ENCODE results near the gene PDLIM5.

Gene PDLIM5

DNA sequence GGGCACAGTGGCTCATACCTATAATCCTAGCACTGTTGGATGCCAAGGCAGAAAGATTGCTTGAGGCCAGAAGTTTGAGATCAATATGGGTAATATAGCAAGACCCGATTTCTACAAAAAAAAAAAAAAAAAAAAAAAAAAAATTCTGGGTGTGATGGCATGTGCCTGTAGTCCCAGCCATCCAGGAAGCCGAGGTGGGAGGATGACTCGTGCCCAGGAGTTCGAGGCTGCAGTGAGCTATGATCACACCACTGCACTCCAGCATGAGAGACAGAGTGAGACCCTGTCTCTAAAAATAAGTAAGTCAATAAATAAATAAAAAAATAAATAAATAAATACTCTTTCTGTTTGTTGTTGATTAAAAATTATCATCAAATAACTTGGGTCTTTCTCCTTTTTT is 243.6 kb downstream of the PDLIM5 start:
- no peaks in the 10 kb centered on the region for H3K36me3 ChIP-seq (ENCODE audit: control insufficient read depth, low read length)

DNA sequence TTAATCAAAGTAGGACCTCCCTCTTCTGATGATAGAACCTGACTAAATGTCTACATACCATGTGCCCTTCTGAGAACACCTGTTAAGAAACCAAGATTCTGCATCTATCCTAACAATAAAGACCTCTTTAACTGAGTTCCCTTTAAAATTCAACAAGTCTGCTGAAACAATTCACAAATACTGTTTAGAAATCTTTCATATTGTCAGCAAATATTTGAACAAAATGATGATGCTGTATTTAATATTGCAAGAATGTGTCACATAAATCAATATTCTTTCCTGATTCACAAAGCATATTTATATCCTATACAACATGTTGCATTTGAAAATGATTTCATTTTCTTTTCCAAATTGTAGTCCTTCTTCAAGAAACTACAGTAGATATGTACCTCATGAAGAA is 246.4 kb downstream of the PDLIM5 start:
- Histone ChIP-seq H3K36me3 (ENCODE audit: control insufficient read depth, low read length) (no peaks in the 10 kb centered on the region), H3K9me3 (ENCODE audit: control insufficient read depth, insufficient read depth, low read length) (no peaks in the 10 kb centered on the region), H3K4me1 (ENCODE audit: control insufficient read depth, low read length) (no peaks in the 10 kb centered on the region), H3K27ac (ENCODE audit: low read depth, low read length) (no peak overlapping the region), H3K4me3 (ENCODE audit: low read length) (no peak overlapping the region), H4K20me1 (ENCODE audit: control insufficient read depth, insufficient read depth, low read depth, low read length) (no peaks in the 10 kb centered on the region), H3F3A (ENCODE audit: control insufficient read depth, insufficient read depth) (no peaks in the 10 kb centered on the region), H3K9me2 (replicated peaks; ENCODE audit: control insufficient read depth, low read length) (no peaks in the 10 kb centered on the region), H3K4me2 (ENCODE audit: low read length) (no peak overlapping the region), H3K79me2 (ENCODE audit: control insufficient read depth, low read length) (no peaks in the 10 kb centered on the region), H3K27me3 (ENCODE audit: control insufficient read depth, low read length) (no peaks in the 10 kb centered on the region)
- TF ChIP-seq EZH2phosphoT487 (IDR thresholded peaks at IDR 0.05; ENCODE audit: borderline replicate concordance, low read length) = no peak
- TF ChIP-seq, protein P1, sequence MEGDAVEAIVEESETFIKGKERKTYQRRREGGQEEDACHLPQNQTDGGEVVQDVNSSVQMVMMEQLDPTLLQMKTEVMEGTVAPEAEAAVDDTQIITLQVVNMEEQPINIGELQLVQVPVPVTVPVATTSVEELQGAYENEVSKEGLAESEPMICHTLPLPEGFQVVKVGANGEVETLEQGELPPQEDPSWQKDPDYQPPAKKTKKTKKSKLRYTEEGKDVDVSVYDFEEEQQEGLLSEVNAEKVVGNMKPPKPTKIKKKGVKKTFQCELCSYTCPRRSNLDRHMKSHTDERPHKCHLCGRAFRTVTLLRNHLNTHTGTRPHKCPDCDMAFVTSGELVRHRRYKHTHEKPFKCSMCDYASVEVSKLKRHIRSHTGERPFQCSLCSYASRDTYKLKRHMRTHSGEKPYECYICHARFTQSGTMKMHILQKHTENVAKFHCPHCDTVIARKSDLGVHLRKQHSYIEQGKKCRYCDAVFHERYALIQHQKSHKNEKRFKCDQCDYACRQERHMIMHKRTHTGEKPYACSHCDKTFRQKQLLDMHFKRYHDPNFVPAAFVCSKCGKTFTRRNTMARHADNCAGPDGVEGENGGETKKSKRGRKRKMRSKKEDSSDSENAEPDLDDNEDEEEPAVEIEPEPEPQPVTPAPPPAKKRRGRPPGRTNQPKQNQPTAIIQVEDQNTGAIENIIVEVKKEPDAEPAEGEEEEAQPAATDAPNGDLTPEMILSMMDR (IDR thresholded peaks at IDR 0.05; ENCODE audit: low read depth, low read length, poor library complexity, severe bottlenecking) = no peak

More for the DNA sequence above, 243.6 kb downstream of the PDLIM5 start:
- no peak overlapping the region for H3K27ac ChIP-seq (ENCODE audit: low read depth, low read length)
- H4K20me1 ChIP-seq (ENCODE audit: control insufficient read depth, insufficient read depth, low read depth, low read length) = no peaks in the 10 kb centered on the region
- no peaks in the 10 kb centered on the region for H3K4me1 ChIP-seq (ENCODE audit: control insufficient read depth, low read length)
- no peaks in the 10 kb centered on the region for H3K79me2 ChIP-seq (ENCODE audit: control insufficient read depth, low read length)
- H3K4me2 ChIP-seq (ENCODE audit: low read length) = no peak overlapping the region
- no peaks in the 10 kb centered on the region for H3K27me3 ChIP-seq (ENCODE audit: control insufficient read depth, low read length)
- TF ChIP-seq EZH2phosphoT487 (IDR thresholded peaks at IDR 0.05; ENCODE audit: borderline replicate concordance, low read length) = no peak
- TF ChIP-seq, protein P1 (IDR thresholded peaks at IDR 0.05; ENCODE audit: low read depth, low read length, poor library complexity, severe bottlenecking) = no peak
- H3F3A ChIP-seq (ENCODE audit: control insufficient read depth, insufficient read depth) = no peaks in the 10 kb centered on the region
- H3K4me3 ChIP-seq (ENCODE audit: low read length) = no peak overlapping the region
- no peaks in the 10 kb centered on the region for H3K9me3 ChIP-seq (ENCODE audit: control insufficient read depth, insufficient read depth, low read length)
- no peaks in the 10 kb centered on the region for H3K9me2 ChIP-seq (replicated peaks; ENCODE audit: control insufficient read depth, low read length)

DNA sequence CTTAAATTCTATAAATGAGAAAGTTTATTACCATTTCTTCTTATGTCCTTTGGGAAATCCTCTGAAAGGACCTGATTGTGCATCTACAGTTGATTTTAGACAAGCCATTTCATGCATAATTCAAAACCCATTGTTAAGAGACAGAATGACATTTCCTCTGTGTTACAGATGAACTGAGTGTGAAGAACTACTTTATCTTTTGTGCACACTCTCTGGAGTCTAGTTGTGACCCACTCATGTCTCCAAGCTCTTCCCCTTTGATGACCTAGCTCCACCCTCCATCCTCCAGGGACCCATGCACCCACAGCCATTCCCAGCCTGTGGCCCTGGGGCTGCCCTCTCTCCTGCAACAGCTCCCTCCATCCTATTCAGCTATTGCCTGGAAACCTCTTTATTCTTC is 248.6 kb downstream of the PDLIM5 start:
- Histone ChIP-seq H3K9me2 (replicated peaks; ENCODE audit: control insufficient read depth, low read length) (no peaks in the 10 kb centered on the region), H3K79me2 (ENCODE audit: control insufficient read depth, low read length) (no peaks in the 10 kb centered on the region), H3F3A (ENCODE audit: control insufficient read depth, insufficient read depth) (no peaks in the 10 kb centered on the region), H3K27me3 (ENCODE audit: control insufficient read depth, low read length) (no peaks in the 10 kb centered on the region), H3K4me3 (ENCODE audit: low read length) (no peak overlapping the region), H4K20me1 (ENCODE audit: control insufficient read depth, insufficient read depth, low read depth, low read length) (no peaks in the 10 kb centered on the region), H3K27ac (ENCODE audit: low read depth, low read length) (no peak overlapping the region), H3K4me2 (ENCODE audit: low read length) (no peak overlapping the region), H3K36me3 (ENCODE audit: control insufficient read depth, low read length) (no peaks in the 10 kb centered on the region), H3K4me1 (ENCODE audit: control insufficient read depth, low read length) (no peaks in the 10 kb centered on the region), H3K9me3 (ENCODE audit: control insufficient read depth, insufficient read depth, low read length) (no peaks in the 10 kb centered on the region)
- TF ChIP-seq, protein P1 (IDR thresholded peaks at IDR 0.05; ENCODE audit: low read depth, low read length, poor library complexity, severe bottlenecking) = no peak
- TF ChIP-seq EZH2phosphoT487 (IDR thresholded peaks at IDR 0.05; ENCODE audit: borderline replicate concordance, low read length) = no peak
